Measurements from ENCODE around the gene CEMP1. TPM values are rescaled to one million over a fixed set of nuclear protein-coding genes. Genes with fewer than 3 reads are reported as not detected.

Gene CEMP1
- total RNA-seq, 1 experiment from 2014 or later: not detected

DNA sequence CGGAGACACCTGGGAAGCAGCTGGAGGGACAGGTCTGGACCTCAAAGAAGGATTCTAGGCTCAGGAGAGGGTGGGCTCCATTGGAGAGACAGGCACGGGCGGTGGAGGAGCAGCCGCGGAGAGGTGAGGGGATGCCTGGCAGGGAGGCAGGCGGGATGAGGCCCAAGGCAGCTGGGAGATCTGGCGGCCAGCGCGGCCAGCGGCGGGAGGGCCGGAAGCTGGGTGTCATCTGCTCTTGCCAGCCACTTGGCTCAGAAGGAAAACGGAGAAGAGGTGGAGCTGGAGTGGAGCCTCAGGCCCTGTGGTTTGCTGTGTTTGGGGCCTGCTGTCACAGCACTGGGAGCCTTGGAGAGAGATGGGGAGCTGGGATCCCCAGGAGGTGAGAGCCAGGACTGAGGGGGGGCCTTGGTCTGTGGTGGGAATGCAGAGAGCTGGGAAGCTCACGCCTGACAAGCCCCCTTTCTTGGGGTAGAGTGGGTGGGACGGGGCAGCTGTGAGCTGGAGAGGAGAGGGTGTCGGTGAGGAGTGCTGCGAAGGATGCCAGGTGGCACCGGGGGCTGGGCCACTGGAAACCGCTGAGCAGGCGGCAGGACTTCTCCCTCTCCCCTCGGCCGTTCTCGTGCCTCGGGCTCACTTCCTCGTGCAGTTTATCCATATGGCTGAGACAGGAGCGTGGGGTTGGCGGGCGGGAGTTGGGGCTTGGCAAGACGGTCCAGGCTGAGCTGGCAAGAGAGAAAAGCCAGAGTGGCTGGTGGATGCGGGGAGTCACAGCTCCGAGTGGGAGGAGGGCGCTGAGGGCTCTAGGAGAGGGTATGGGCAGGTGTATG lies 48.3 kb downstream of the CEMP1 start:
- H3K27ac ChIP-seq (ENCODE audit: low read depth, low read length, poor library complexity, severe bottlenecking): no peak overlapping the region
- no peak overlapping the region for H3K4me3 ChIP-seq (ENCODE audit: low read depth, low read length, poor library complexity, severe bottlenecking)
- BruUV-seq (replicated peaks): no TSS peak

GRCh38 chr16:2482249-2482648 lies 49.0 kb downstream of the CEMP1 start:
- Histone ChIP-seq H3K27ac (ENCODE audit: low read depth, low read length, poor library complexity, severe bottlenecking) (no peak overlapping the region), H3K4me3 (ENCODE audit: low read depth, low read length, poor library complexity, severe bottlenecking) (no peak overlapping the region), H3K27me3 (replicated peaks; ENCODE audit: insufficient read depth, low read depth, low read length, poor library complexity) (no peaks in the 10 kb centered on the region), H3K36me3 (ENCODE audit: insufficient read depth, low read length, poor library complexity, severe bottlenecking) (no peaks in the 10 kb centered on the region), H3K9me3 (ENCODE audit: low read depth, low read length, poor library complexity, severe bottlenecking) (no peaks in the 10 kb centered on the region), H3K4me1 (ENCODE audit: insufficient read depth, low read length, poor library complexity, severe bottlenecking) (no peaks in the 10 kb centered on the region)
- intact Hi-C loops (cut with micrococcal nuclease; ENCODE audit: unreplicated experiment): no loop called here
- CTCF ChIA-PET: no interaction called here
- BruUV-seq (replicated peaks): no TSS peak
- TF ChIP-seq, protein P1, sequence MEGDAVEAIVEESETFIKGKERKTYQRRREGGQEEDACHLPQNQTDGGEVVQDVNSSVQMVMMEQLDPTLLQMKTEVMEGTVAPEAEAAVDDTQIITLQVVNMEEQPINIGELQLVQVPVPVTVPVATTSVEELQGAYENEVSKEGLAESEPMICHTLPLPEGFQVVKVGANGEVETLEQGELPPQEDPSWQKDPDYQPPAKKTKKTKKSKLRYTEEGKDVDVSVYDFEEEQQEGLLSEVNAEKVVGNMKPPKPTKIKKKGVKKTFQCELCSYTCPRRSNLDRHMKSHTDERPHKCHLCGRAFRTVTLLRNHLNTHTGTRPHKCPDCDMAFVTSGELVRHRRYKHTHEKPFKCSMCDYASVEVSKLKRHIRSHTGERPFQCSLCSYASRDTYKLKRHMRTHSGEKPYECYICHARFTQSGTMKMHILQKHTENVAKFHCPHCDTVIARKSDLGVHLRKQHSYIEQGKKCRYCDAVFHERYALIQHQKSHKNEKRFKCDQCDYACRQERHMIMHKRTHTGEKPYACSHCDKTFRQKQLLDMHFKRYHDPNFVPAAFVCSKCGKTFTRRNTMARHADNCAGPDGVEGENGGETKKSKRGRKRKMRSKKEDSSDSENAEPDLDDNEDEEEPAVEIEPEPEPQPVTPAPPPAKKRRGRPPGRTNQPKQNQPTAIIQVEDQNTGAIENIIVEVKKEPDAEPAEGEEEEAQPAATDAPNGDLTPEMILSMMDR (conservative IDR thresholded peaks at IDR 0.05; ENCODE audit: low read depth, low read length): no peak
- no peak for TF ChIP-seq EZH2 (IDR thresholded peaks at IDR 0.05; ENCODE audit: borderline replicate concordance, low read depth, low read length, poor library complexity, severe bottlenecking)
- no peak for DNase-seq (ENCODE audit: low spot score)
- POLR2A ChIA-PET (ENCODE audit: low non-redundant PET): no interaction called here

More for the DNA sequence above, 48.3 kb downstream of the CEMP1 start:
- H3K36me3 ChIP-seq (ENCODE audit: insufficient read depth, low read length, poor library complexity, severe bottlenecking): no peaks in the 10 kb centered on the region
- POLR2A ChIA-PET (ENCODE audit: low non-redundant PET): no interaction called here
- no peaks in the 10 kb centered on the region for H3K27me3 ChIP-seq (replicated peaks; ENCODE audit: insufficient read depth, low read depth, low read length, poor library complexity)
- TF ChIP-seq EZH2 (IDR thresholded peaks at IDR 0.05; ENCODE audit: borderline replicate concordance, low read depth, low read length, poor library complexity, severe bottlenecking): no peak
- TF ChIP-seq, protein P1 (conservative IDR thresholded peaks at IDR 0.05; ENCODE audit: low read depth, low read length): no peak
- intact Hi-C loops (cut with micrococcal nuclease; ENCODE audit: unreplicated experiment): no loop called here
- H3K4me1 ChIP-seq (ENCODE audit: insufficient read depth, low read length, poor library complexity, severe bottlenecking): no peaks in the 10 kb centered on the region
- no peak for DNase-seq (ENCODE audit: low spot score)
- no peaks in the 10 kb centered on the region for H3K9me3 ChIP-seq (ENCODE audit: low read depth, low read length, poor library complexity, severe bottlenecking)
- CTCF ChIA-PET: no interaction called here

DNA sequence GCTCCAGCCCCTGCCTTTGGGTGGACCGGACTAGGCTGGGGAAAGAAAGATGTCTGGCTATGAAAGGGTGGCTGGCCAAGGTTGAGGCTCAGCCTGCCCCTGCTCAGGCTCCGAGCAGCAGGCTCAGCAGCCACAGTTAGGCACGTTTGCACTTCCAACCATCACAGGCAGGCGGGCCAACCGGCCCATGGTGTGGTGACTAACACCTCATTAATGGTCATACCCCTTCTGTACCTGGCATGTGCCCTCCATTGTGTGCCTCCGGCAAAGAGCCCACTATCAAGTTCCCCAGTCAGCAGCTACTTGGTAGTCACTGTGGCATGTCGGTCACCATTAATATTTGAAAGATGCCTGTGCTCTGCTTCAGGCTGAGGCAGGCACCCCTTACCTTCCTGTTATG lies 49.5 kb downstream of the CEMP1 start:
- TF ChIP-seq, protein P1 (conservative IDR thresholded peaks at IDR 0.05; ENCODE audit: low read depth, low read length): no peak
- no peak for TF ChIP-seq EZH2 (IDR thresholded peaks at IDR 0.05; ENCODE audit: borderline replicate concordance, low read depth, low read length, poor library complexity, severe bottlenecking)
- H3K27me3 ChIP-seq (replicated peaks; ENCODE audit: insufficient read depth, low read depth, low read length, poor library complexity): no peaks in the 10 kb centered on the region
- H3K4me1 ChIP-seq (ENCODE audit: insufficient read depth, low read length, poor library complexity, severe bottlenecking): no peaks in the 10 kb centered on the region
- H3K27ac ChIP-seq (ENCODE audit: low read depth, low read length, poor library complexity, severe bottlenecking): no peak overlapping the region
- no peak overlapping the region for H3K4me3 ChIP-seq (ENCODE audit: low read depth, low read length, poor library complexity, severe bottlenecking)
- no peak for DNase-seq (ENCODE audit: low spot score)
- POLR2A ChIA-PET (ENCODE audit: low non-redundant PET): no interaction called here
- no peaks in the 10 kb centered on the region for H3K9me3 ChIP-seq (ENCODE audit: low read depth, low read length, poor library complexity, severe bottlenecking)
- BruUV-seq (replicated peaks): no TSS peak
- CTCF ChIA-PET: no interaction called here
- intact Hi-C loops (cut with micrococcal nuclease; ENCODE audit: unreplicated experiment): no loop called here
- no peaks in the 10 kb centered on the region for H3K36me3 ChIP-seq (ENCODE audit: insufficient read depth, low read length, poor library complexity, severe bottlenecking)
